OCI-LY3 (cell line): ENCODE data around the gene COL5A3.
A peak's percentile ranks its signal among the peaks of the same experiment; 100 is the strongest.
"Not testable (repeated sequence)": the region's sequence is repeated elsewhere in the genome, so short reads cannot be mapped to it uniquely, and the experiment has no call there.

Source experiments
- H2AFZ ChIP-seq: fragments of 200-600, 300-600 bp; shearing (Covaris generic); 2 replicates; pipeline ENCODE4 v1.6.0; 2014; ENCODE audit warnings: antibody characterized with exemption, low read depth, low read length
- H3K27ac ChIP-seq: fragments of 200-600, 300-600 bp; sonication (generic); 2 replicates; pipeline ENCODE4 v1.5.1; 2014; ENCODE audit warnings: mild to moderate bottlenecking, low read length, moderate library complexity, mixed read lengths
- H3K27me3 ChIP-seq: fragments of 200-600, 300-600 bp; sonication (generic); 2 replicates; pipeline ENCODE4 v1.6.1; 2014; ENCODE audit warnings: low read depth, low read length, mixed read lengths
- H3K36me3 ChIP-seq: fragments of 200-600, 300-600 bp; sonication (generic); replicated peaks from 2 replicates; pipeline ENCODE3; 2014; ENCODE audit warnings: low read depth, low read length, mixed read lengths
- H3K4me1 ChIP-seq: fragments of 300-600, 200-600 bp; sonication (generic); 2 replicates; pipeline ENCODE4 v1.6.1; 2014; ENCODE audit warnings: low read length, mixed read lengths
- H3K4me2 ChIP-seq: fragments of 200-600, 300-600 bp; sonication (generic); 2 replicates; pipeline ENCODE4 v1.6.1; 2014; ENCODE audit warnings: low read length, mixed read lengths
- H3K4me3 ChIP-seq: fragments of 300-600, 200-600 bp; sonication (generic); 2 replicates; pipeline ENCODE4 v1.5.1; 2014; ENCODE audit warnings: antibody characterized with exemption, mild to moderate bottlenecking, low read length, moderate library complexity
- H3K79me2 ChIP-seq: fragments of 300-600, 200-600 bp; shearing (Covaris generic); 2 replicates; pipeline ENCODE4 v1.6.1; 2014; ENCODE audit warnings: mild to moderate bottlenecking, low read length, mixed read lengths
- H3K9ac ChIP-seq: fragments of 300-600, 200-600 bp; shearing (Covaris generic); 2 replicates; pipeline ENCODE4 v1.6.0; 2014; ENCODE audit warnings: mild to moderate bottlenecking, low read length, moderate library complexity
- H3K9me3 ChIP-seq: fragments of 200-600, 300-600 bp; shearing (Covaris generic); 2 replicates; pipeline ENCODE4 v1.6.1; 2014; ENCODE audit warnings: low read length, mixed read lengths; ENCODE audit not compliant: insufficient read depth
- H4K20me1 ChIP-seq: fragments of 200-600, 300-600 bp; sonication (generic); 2 replicates; pipeline ENCODE4 v1.6.1; 2016; ENCODE audit warnings: low read length, mixed read lengths; ENCODE audit not compliant: insufficient read depth
- EZH2phosphoT487 ChIP-seq: fragments of 200-600 bp; shearing (Covaris generic); IDR thresholded peaks from 2 replicates; pipeline ENCODE4 v1.6.1; 2018; ENCODE audit warnings: antibody characterized with exemption, mixed run types, low read depth
- TF ChIP-seq, protein P1 (sequence below): fragments of 200-600, 300-600 bp; sonication (generic); IDR thresholded peaks from 2 replicates; pipeline ENCODE4 v1.5.1; 2014; ENCODE audit warnings: antibody characterized with exemption, low read length, low read depth

The COL5A3 gene

DNA sequence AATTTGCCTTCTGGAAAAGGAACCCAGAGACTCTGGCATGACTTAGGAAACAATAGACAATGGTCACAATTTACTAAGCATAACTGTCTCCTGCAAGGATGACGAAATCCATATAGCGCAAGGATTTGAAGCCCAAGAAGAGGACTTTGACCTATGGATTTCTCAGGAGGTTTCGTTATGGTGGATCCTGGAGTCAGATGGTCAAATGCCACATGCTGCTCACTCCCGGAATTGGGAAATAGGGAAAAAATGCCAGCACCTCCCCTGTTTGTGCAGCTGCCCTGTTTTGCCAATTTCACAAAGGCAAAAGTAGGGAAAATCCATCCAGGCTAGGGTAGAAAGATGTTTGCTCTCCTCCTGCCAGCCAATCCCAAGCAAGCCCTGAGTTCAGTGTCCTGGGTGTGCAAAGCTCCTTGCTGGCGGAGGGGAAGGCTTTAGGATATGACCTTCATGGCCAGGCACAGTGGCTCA, 26.3 kb upstream of the COL5A3 start:
- Histone ChIP-seq H3K27ac (no peak overlapping the region), H3K9ac (no peak overlapping the region), H3K4me1 (no peaks in the 10 kb centered on the region), H3K4me3 (no peak overlapping the region), H4K20me1 (no peaks in the 10 kb centered on the region), H3K9me3 (no peaks in the 10 kb centered on the region), H3K4me2 (no peak overlapping the region), H3K36me3 (no peaks in the 10 kb centered on the region), H3K27me3 (peaks cover 56% of the 10 kb centered on the region), H2AFZ (no peak overlapping the region), H3K79me2 (no peaks in the 10 kb centered on the region)
- TF ChIP-seq EZH2phosphoT487, result no peak
- TF ChIP-seq, protein P1, sequence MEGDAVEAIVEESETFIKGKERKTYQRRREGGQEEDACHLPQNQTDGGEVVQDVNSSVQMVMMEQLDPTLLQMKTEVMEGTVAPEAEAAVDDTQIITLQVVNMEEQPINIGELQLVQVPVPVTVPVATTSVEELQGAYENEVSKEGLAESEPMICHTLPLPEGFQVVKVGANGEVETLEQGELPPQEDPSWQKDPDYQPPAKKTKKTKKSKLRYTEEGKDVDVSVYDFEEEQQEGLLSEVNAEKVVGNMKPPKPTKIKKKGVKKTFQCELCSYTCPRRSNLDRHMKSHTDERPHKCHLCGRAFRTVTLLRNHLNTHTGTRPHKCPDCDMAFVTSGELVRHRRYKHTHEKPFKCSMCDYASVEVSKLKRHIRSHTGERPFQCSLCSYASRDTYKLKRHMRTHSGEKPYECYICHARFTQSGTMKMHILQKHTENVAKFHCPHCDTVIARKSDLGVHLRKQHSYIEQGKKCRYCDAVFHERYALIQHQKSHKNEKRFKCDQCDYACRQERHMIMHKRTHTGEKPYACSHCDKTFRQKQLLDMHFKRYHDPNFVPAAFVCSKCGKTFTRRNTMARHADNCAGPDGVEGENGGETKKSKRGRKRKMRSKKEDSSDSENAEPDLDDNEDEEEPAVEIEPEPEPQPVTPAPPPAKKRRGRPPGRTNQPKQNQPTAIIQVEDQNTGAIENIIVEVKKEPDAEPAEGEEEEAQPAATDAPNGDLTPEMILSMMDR, result no peak

DNA sequence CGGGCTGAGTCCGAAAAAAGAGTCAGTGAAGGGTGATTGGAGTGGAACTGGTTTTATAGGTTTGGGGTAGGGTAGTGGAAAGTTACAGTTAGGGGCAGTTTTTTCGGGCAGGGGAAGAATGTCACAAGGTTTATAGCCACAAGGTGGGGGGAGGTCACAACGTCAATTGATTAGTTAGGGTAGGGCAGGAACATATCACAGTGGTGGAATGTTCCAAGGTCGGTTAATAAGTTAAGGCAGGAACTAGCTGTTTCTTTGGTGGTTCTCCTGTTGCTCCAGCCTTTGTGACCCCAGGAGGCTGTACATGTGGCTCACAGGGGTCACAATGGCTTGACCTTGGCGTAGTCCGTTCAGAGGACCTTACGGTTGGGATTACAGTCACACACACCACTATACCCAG, 23.3 kb upstream of the COL5A3 start:
- H3K9ac ChIP-seq, result no peak overlapping the region
- no peak overlapping the region for H3K27ac ChIP-seq
- H3K36me3 ChIP-seq, result no peaks in the 10 kb centered on the region
- no peaks in the 10 kb centered on the region for H3K79me2 ChIP-seq
- no peaks in the 10 kb centered on the region for H4K20me1 ChIP-seq
- H2AFZ ChIP-seq, result no peak overlapping the region
- no peaks in the 10 kb centered on the region for H3K9me3 ChIP-seq
- H3K4me2 ChIP-seq, result no peak overlapping the region
- no peaks in the 10 kb centered on the region for H3K4me1 ChIP-seq
- TF ChIP-seq, protein P1, result no peak
- no peak for TF ChIP-seq EZH2phosphoT487
- peaks cover 66% of the 10 kb centered on the region for H3K27me3 ChIP-seq
- H3K4me3 ChIP-seq, result no peak overlapping the region

DNA sequence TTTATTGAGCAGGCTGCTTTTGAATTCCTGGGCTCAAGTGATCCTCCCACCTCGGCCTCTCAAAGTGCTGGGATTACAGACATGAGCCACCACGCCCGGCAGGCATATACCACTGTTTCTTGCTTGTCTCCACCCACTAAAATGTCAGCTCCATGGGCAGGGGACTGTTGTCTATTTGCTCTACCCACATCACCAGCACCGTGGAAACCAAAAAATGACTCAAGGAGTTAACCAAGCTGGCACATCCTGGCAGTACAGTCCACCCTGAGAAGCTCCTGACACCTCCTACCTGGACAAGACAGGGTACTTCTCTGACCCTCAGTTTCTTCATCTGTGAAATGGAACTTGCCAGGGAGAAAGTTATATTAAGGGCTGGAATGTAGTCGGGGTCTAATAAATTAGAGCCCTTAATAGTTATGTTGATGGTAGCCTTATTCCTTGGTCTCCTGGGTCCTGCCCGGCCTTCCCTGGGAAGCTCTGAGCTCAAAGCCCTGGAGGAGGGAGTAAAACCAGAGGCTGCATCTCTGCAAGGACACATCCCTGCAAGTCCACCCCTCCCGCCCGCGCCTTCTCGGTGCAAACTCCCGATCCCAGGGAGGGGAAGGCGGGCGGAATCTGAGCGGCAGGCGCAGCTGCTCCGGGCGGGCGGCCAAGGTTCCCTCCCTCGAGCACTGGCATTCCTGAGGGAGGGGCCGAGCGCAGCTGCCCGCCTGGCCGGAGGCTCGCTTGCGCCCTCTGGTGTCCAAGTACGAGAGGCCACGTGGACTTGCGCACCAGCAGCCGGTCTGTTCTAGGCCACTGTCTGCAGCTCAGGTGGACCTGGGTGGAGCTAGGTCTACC, 17.1 kb upstream of the COL5A3 start:
- no peaks in the 10 kb centered on the region for H3K9me3 ChIP-seq
- peaks cover 5% of the 10 kb centered on the region; the same call in 1 of the 2 replicates for H3K4me1 ChIP-seq
- H3K4me2 ChIP-seq, result peak overlapping the region; percentile 74
- no peaks in the 10 kb centered on the region for H3K79me2 ChIP-seq
- no peaks in the 10 kb centered on the region for H3K36me3 ChIP-seq
- 0 out of 2 replicates have a peak overlapping the region, but pooled peaks have one; percentile 0 for H2AFZ ChIP-seq
- H4K20me1 ChIP-seq, result no peaks in the 10 kb centered on the region
- no peak overlapping the region for H3K27ac ChIP-seq
- H3K27me3 ChIP-seq, result peaks cover 42% of the 10 kb centered on the region
- no peak for TF ChIP-seq EZH2phosphoT487
- TF ChIP-seq, protein P1, result peak; percentile 98
- H3K4me3 ChIP-seq, result peak overlapping the region; percentile 62
- no peak overlapping the region for H3K9ac ChIP-seq

DNA sequence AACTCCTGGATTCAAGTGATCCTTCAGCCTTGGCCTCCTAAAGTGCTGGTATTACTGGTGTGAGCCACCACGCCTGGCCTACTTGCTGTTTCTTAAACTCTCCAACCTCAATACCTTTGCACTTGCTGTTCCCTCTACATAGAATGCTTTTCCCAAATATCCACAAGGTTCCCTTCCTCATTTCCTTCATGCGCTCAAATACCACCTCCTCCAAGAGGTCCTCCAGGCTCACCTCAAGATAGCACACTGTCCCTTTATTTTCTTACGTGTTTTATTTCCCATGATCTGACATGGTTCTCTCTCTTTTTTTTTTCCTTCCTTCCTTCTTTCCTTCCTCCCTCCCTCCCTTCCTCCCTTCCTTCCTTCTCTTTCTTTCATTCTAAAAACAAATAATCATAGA, 16.4 kb upstream of the COL5A3 start:
- Histone ChIP-seq H3K27me3 (peaks cover 42% of the 10 kb centered on the region), H3K36me3 (no peaks in the 10 kb centered on the region), H3K4me3 (no peak overlapping the region), H3K27ac (no peak overlapping the region), H3K4me1 (peaks cover 5% of the 10 kb centered on the region; the same call in 1 of the 2 replicates), H3K79me2 (no peaks in the 10 kb centered on the region), H4K20me1 (no peaks in the 10 kb centered on the region), H3K9me3 (no peaks in the 10 kb centered on the region), H2AFZ (no peak overlapping the region), H3K4me2 (no peak overlapping the region), H3K9ac (no peak overlapping the region)
- TF ChIP-seq EZH2phosphoT487, result no peak
- TF ChIP-seq, protein P1, result no peak

DNA sequence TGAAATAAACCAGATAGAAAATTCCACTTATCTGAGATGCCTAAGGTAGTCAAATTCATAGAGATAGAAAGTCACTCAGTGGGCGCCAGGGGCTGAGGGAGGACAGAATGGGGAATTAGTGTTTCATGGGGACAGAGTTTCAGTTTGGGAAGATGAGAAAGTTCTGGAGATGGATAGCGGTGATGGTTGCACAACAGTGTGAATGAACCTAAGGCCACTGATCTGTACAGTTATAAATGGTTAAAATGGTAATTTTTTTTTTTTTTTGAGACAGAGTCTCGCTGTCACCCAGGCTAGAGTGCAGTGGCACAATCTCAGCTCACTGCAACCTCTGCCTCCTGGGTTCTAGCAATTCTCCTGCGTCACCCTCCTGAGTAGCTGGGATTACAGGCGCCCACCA, 12.8 kb upstream of the COL5A3 start:
- not testable (repeated sequence) for H3K4me3 ChIP-seq

More for the DNA sequence above, 12.8 kb upstream of the COL5A3 start:
- not testable (repeated sequence) for H3K9ac ChIP-seq, H3K36me3 ChIP-seq, H3K79me2 ChIP-seq, H3K9me3 ChIP-seq, H2AFZ ChIP-seq, H3K4me2 ChIP-seq, H3K4me1 ChIP-seq, H4K20me1 ChIP-seq, H3K27ac ChIP-seq
- H3K27me3 ChIP-seq, result peaks cover 15% of the 10 kb centered on the region
